Dermis microvascular lymphatic vessel endothelial cell (primary cell): ENCODE measurements around the gene ABHD1. TPM values are rescaled to one million over a fixed set of nuclear protein-coding genes. Genes with fewer than 3 reads are reported as not detected.

Experiments used
- DNase-seq, 2 donors: peaks; one replicate each; pipeline versions ENCODE4 v3.0.0 to v3.0.0-alpha.2; 2010; ENCODE audit warnings: low read depth in 2 of 2
- total RNA-seq: library from RNA; depleted of rRNA; stranded (reverse); fragments of >200 nt; gene quantifications from 2 replicates; pipeline ENCODE4 v1.2.1, GENCODE V29; 2014

The ABHD1 gene
- total RNA-seq, 1 donor from 2014 or later, result under 0.01 TPM

DNA sequence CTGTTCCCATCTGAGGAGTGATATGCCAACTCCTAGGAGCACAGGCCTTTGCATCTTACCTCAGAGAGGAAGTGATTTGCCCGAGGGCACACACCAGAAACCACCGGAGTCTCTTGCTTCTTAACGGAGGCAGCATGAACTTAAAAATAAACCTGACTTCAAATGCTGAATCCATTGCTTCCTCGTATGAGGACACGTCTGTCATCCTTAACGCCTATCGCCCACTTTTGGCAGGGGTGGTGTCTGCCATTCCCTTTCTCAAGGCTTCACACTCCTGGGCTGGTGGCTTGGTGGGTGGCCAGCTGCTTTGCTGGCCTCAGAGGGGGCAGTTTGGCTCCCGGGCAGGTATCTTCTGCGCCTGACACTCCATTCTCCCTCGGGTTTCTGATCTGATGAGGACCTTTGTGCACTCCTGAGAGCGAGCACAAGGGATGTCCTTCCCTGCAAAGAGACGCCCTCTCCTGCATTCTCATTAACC, 11.9 kb downstream of the ABHD1 start:
- DNase-seq, result no peak

DNA sequence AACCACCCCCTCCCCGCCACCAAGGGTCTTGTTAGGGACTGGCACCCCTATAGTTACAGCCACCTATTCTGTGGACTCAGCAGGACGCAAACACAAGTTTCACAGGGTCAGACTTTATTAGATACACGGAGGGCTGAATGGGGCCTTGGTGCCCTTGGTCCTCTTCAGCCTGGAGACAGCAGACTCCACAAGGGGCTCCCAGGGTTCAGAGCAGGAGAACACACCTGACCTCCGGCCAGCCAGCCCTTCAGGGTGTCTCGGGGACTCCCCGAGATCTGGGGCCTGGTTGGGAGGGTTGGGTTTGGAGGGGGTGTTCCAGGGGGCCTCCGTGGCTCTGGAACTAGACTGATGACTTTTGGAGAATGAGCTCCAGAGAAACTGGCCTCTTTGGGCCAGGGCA, 13.1 kb downstream of the ABHD1 start:
- no peak for DNase-seq

DNA sequence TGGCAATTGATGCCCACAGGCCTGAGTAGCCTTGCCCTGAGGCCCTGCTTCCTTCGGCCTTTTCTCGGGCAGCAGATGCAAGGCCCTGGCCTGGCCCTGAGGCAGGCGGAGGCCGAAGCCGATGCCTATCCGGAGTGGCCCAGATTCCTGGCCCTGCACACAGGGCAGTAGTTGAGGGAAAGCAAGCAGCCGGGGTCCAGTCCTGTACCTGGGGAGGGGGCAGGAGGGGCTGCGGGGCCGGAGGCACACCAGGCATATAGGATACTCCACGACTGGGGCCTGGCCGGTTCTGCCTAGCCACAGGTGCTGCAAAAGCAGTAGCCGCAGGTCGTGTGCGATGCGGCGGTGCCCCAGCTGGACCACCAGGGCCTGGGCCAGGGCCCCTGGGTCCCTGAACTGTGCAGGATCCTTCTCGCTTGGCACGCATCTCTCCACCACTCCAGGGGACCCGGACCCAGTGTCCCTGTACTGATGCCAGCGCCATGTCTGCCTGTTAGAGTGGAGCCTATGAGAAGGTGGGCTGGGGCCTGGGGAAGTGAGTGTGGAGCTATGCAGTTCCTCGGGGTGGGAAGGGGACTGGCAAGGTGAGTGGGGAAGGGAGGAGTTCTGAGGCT, 13.8 kb downstream of the ABHD1 start:
- DNase-seq, result no peak

DNA sequence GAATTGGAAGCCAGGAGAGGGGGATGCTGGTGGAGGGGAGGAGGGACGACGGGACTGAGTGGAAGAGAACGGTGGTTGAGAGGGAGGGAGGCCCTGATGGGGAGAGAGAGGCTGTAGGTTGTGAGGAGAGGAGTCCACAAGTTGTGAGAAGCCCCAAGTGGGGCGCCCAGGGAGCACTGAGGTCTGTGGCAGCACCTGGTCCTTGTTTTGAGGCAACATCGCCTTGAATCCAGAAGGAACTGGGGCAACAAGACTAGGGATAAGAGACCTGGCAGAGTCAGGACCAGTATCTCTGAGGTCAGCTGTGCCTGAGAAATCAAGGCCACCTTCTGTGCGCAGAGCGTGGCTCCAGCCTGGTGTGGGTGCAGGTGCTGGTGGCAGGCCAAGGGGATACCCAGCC, 14.5 kb downstream of the ABHD1 start:
- DNase-seq, result no peak

DNA sequence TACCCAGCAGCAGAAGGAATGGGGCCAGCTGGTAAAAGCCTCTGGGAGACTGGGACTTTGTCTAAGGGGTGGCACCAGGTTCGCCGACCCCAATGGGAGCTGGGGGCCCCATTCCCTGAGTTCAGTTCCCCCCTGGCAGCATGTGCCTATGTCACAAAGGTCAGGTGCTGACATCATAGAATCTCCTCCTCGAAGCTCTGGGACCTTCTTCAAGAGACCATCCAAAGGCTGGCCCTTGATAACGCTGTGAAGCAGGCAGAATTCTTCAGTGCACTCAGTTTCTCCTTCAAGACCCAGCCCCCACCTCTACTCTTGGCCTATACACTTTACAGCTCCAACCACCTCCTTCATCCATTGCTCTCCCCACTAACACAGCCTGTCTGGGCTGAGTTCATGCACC, 15.7 kb downstream of the ABHD1 start, which contains the start of gene PRR30:
Gene PRR30 (minus strand): TSS at position 101 of the 400 bp plus-strand sequence. CDS start 1,081 bp downstream, outside the sequence.
- no peak for DNase-seq

DNA sequence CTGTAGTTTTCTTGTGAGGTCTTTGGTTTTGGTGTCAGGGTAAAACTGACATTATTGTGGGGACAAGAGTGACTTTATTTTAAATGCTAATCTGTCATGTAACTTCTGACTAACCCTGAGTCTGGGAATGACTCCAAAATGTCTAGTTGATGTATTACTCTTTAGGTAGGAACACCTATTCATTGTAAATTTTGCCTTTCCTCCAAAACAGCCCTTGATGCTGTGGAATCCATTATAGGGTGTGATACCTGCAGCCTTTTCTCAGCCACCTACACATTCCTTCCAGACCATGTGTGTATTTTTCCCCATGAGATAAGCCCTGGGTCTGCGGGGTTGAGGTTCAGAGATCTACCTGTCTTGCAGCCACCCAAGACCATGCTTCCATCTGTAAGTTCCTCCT, 19.7 kb downstream of the ABHD1 start:
- no peak for DNase-seq

DNA sequence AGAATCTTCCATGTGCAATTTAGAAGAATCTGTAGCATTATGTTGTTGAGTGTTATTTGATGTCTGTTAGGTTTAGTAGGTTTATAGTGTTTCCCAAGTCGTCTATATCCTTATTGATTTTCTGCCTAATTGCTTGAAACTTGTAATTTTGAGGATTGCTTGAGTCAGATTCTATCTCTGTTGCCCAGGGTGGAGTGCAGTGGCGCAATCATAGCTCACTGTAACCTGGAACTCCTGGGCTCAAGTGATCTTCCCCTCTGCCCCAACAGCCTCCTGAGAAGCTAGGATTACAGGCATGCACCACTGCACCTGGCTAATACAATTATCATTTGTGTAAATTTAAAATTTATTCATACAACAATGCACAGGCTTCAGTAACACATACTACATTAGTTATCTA, 22.1 kb downstream of the ABHD1 start:
- no peak for DNase-seq

DNA sequence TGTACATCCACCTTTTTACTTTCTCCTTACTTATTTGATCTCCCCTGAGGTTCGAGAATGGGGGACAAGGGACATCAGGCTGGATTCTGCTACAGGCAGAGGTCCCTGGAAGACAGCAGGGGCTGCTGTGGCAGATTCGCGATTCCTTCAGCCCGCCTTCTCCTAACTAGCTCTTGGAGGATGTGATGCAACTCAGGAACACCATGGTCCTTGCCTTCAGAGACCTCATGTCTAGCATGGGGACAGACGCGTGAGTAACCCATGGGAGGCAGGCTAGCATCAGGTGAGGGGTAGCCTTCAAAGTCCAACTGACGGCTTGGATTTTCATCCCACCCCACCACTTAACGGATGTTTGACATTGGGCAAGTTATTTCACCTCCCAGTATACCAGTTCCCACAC, 24.3 kb downstream of the ABHD1 start:
- no peak for DNase-seq

DNA sequence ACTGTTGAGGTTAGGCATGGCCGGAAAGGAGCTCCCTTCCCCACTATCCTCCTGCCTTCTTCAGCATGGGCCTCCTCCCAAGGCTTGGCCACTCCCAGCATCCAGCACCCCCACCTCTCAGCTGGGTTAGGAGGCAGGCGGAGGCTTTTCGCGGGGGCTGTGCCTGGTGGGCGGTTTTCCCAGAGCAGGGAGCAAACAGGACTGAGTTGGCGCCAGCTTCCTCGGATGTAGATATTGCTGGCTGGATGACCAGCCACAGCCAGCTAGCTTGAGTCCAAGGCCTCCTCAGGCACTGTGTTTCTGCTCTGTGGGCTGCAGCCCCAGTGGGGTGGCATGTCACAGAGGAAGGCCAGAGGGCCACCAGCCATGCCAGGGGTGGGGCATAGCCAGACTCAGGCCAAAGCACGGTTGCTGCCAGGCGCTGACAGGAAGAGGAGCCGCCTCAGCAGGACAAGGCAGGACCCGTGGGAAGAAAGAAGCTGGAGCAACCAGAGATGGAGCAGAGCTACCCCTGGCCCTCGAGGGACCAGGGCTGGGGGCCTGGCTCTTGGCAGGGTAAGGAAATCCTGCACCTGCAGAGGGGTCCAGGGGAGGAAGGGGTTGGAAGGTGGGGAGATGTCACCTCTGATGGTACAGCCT, 25.3 kb downstream of the ABHD1 start, which contains the start of gene TCF23:
Gene TCF23 (plus strand): TSS at position 204 of the 639 bp plus-strand sequence. CDS start 130 bp downstream, at position 334.
- DNase-seq, result no peak

DNA sequence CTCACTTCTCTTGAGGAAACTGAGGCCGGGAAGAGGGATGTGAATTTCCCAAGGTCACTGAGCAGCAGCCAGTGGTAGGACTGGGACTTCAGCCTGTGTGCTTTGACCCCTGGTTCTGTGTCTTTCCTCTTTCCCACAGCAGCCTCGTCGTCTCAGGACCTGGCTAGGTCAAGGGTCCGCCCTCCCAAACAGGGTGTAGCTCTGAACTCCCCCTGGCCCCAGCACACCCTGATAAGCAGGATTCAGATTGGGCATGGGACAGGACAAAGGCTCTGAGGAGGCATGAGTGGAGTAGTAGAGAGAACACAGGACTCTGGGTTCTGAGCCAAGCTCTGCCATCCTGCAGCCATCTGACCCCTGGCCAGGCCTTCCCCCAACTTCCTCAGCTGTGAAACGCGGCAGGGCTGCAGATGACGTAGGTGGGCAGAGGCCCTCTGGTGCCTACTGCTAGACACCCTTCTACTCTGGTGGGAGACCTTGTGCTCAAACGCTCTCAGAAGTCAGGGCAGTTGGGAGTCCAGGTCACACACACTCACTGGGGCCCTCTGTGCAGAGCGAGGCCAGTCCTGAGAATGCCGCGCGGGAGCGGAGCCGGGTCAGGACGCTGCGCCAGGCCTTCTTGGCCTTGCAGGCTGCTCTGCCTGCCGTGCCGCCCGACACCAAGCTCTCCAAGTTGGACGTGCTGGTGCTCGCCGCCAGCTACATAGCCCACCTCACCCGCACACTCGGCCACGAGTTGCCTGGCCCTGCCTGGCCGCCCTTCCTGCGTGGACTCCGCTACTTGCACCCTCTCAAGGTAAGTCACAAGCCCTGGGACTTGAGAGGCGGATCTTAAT, 26.2 kb downstream of the ABHD1 start:
- no peak for DNase-seq

DNA sequence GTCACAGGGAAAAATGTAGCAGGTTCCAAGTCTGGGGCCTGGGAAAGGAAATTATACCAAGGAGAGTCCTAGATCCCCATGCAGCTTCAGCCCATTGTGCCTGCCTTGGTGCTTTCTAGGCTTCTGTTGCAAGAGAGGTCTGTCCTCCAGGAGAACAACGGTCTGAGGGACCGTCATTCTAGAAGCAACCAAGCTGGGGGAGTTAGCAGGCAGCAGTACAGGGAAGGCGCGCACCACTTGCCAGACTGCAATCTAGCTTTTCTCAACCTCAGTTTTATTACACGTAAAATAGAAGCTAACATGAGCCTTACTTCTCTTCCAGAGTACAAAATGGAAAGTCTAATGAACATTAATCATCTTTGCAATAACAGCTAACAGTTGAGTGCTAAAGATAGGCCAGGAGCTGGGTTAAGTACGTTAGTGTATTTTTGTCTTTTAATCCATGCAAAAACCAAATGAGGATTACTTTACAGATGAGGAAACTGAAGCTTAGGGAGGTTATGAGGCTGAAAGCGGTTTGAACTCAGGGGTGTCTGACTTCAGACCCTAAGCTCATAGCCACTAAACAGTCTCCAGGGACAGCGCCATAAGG, 27.1 kb downstream of the ABHD1 start:
- DNase-seq, result no peak

DNA sequence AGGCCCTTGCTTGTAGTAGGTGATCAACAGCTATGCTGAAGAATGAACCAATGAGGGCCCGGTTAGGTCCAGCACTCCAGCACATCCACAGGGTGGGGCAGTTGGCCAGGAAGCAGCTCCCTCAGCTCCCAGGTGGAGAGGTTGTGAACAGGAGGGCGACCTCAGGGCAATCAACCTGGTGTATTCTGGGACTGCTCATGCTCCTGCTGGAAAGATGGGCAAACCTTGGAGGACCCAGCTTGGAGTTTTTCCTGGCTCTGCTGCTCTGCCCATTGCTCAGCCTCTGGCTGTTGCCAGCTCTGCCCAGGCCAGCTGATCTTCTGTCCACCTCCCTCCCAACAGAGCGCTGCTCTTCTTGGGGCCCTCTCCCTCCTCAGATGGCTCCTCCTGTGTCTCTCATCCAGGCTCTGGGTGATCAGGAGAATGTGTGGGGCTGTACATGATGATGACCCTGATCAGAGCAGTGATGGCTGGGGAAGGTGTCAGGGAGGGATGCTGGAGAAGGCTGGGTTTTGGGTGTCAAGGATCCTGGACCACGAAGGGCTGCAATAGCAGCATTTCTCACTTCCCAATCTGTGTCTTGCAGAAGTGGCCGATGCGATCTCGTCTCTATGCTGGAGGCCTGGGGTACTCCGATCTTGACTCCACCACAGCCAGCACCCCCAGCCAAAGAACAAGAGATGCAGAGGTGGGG, 28.6 kb downstream of the ABHD1 start:
- no peak for DNase-seq

DNA sequence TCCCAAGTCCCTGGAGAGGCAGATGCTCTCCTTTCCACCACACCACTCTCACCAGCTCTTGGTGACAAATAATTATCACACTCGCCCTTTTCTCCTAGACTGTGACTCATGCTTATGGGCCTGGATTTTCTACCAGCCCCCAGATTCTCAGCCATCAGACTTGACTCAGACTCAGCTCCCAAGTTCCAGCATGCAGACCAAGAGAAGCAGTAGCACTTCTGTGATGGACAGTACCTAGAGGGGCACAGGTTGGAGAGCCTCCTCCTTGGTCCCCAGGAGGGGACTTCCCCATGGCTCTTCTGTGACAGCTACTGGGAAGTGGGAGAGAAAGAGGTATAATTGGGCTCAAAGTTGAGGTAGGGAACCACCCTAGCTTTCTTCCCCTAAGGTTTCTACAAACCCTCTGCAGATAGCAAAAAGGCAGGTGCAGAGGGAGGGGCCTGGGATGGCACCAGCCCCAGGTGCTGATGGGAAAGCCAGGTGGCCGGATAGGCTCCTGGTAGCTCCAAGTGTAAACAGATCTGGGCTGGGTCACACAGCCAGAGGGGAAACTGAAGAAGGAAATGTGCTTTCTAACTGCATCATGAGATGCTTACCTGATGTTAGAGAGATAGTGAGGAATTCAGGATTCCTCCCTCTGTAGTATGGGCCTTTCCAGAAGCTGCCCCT, 29.3 kb downstream of the ABHD1 start:
- DNase-seq, result no peak

DNA sequence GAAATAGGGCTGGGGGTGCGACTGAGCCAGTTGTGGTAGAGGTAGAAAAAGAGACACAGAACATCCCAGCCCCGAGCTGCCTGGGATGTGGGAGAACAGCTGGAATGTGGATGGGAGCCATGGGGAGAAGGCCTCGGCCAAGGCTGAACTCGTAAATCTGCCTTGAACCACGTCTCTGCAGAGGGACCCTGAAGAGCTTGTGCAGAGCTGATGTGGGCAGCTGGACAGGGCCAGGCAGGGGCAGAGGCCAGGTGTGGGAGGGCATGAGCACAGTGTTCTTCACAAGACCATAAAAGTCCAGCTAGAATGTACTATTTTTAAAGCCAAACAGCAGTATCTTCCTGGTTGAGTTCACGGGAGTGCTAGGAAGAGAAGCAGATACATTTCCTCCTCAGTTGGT, 30.9 kb downstream of the ABHD1 start:
- no peak for DNase-seq

DNA sequence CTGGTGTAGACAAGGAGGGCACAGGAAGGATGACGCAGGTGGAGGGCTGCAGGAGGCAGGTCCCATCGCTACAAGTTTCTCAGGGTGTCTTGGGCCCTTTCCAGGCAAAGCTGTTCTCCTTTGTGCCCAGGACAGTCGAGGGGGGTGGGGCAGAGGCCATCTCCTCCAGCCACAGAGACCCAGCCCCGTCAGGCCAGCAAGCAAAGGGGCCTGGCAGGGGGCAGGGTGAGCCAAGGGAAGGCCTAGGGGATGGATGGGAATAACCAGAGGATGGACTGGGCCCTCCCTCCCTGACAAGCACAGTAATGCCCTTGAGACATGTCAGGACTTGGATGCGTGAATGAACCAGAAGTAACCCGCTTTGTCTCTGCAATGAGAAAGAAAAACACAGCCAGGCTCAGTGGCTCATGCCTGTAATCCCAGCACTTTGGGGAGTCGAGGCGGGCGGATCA, 31.5 kb downstream of the ABHD1 start:
- DNase-seq, result no peak

DNA sequence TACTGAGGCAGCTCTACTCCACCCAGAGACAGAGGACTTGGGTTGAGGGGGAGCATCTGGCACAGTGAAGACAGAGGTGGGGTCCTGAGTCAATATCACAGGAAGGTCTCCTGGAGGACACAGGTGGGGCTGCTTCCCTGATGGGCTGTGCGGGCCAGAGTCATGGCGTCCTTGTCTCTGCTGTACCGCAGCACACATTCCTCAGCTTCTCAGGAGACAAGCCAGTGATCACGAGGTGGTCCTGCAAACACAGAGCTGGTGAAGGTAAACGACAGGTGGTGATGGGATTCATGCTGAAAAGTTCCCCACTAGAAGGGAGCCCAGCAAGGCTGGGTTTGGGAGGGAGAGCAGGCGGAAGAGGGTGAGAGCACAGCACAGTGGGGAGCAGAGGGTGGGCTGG, 34.9 kb downstream of the ABHD1 start:
- no peak for DNase-seq

DNA sequence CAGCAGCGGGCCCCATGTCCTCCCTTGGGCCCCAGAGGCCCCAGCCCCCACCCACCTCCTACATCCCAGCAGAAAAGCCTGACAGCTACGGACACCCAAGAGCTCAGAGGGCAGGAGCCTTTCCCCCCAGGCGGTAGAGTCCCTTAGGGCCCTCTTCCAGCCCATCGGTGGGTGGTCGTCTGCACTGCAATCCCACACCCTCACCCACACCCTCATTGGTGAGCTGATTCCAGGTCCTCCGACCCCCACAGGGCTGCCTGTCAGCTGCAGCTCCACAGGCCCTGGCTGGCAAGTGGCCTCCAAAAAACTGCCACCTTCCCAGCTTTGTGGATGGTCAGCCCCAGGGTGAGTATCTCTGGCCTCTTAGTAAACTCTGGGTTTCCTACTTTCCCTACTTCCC, 35.7 kb downstream of the ABHD1 start:
- DNase-seq, result no peak

DNA sequence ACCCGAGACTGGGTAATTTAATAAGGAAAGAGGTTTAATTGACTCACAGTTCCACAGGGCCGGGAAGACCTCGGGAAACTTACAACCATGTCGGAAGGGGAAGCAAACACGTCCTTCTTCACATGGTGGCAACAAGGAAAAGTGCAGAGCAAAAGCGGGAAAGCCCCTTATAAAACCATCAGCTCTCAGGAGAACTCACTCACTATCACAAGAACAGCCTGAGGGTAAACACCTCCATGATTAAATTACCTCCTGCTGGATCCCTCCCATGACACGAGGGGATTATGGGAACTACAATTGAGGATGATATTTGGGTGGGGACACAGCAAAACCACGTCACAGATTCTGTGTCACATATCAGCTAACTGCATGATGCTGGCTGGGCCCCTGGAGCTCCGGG, 36.6 kb downstream of the ABHD1 start:
- no peak for DNase-seq

DNA sequence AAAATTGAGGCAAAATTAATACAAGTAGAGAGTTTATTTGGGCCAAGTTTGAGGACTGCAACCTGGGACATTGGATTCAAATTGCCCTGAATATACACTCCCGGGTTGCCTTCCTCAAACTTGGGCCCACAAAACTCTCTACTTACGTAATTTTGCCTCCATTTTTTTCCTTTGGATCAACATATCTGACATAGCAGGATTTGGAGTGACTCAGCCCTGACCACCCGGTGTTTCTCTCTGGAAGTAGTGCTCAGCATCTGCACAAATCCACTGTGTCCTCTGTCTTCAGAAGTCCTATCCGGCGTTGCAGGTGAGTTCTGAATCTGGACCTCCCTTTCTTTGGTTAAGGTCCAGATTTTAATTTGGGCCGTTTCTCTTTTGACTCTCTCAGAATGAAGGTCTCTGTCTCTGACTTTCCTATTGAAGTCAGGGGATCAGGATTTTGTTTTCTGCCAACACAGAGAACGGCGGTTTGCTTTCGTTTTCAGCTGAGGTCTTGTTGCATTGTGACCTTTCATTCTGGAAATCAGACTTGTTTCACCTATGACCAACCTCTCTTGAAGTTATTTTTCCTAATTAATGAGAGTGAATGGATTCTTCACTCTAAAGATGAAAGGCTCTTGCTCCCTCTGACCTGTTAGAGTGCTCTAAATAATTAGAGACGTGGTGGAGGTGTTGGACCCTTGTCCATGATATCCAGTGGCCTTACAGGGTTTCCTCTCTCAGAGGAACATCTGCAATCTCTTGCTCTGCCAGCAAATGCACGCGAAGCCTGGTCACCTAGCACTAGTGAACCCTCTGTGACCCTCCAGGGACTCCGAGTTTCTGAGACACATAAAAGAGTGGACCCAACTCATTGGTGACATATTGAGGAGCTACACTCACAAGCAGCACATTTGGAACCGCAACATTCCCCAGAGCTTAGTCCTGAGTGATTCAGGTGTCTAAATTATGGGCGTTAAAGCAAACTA, 38.8 kb downstream of the ABHD1 start:
- no peak for DNase-seq
